Measurements from ENCODE around the gene CUX1. TPM values are rescaled to one million over a fixed set of nuclear protein-coding genes. Genes with fewer than 3 reads are reported as not detected.

CUX1 gene
- total RNA-seq, 2 experiments from 2014 or later = 35.6 to 38.0 TPM

GRCh38 chr7:101816595-101817470 lies 593 bp upstream of the CUX1 start:
- peaks cover 5% of the 10 kb centered on the region for H3K27me3 Mint-ChIP-seq
- peaks cover 37% of the 10 kb centered on the region for H3K4me1 Mint-ChIP-seq (ENCODE audit: low read depth)
- no peaks in the 10 kb centered on the region for H3K9me3 ChIP-seq (ENCODE audit: control insufficient read depth in 1 of 2, insufficient read depth in 1 of 2, low read length in 2 of 2)
- H3K36me3 ChIP-seq (ENCODE audit: insufficient read depth, low read length) = no peaks in the 10 kb centered on the region
- peak overlapping the region; percentile 38 for H3K4me3 ChIP-seq (ENCODE audit: low read length)
- peaks cover 13% of the 10 kb centered on the region for H3K36me3 Mint-ChIP-seq (ENCODE audit: low read depth)
- ATAC-seq (ENCODE audit: poor library complexity) = no peak
- POLR2A ChIA-PET = interaction anchor here (1.5 to 1.6 kb wide), 2 partner anchors 73 to 74 kb away, joined by 6 to 8 read pairs; no protein-coding TSS in a partner anchor
- CTCF ChIA-PET = interaction anchor here (0.9 to 2.5 kb wide), 3 partner anchors 31 to 73 kb away, joined by 3 to 7 read pairs (median 3); no protein-coding TSS in a partner anchor
- H3K4me3 Mint-ChIP-seq = no peak overlapping the region
- intact Hi-C loops (cut with DNase I, micrococcal nuclease) = loop anchor here in 1 of 2 experiments (10.0 kb wide), 1 partner anchor 1258 kb away; the partner anchor contains the start of genes ARMC10 and FBXL13
- DNase-seq = peak in 7 of 14 experiments; percentile 7 to 60 (median 25)
- H3K27me3 ChIP-seq (ENCODE audit: control insufficient read depth in 1 of 2, insufficient read depth in 2 of 2, low read length in 2 of 2) = no peaks in the 10 kb centered on the region
- H3K9me3 Mint-ChIP-seq = no peaks in the 10 kb centered on the region
- H3K4me1 ChIP-seq (ENCODE audit: insufficient read depth, low read length) = peaks cover 16% of the 10 kb centered on the region
- no peak overlapping the region for H3K27ac Mint-ChIP-seq
- H3K27ac ChIP-seq (ENCODE audit: low read depth in 1 of 2, low read length in 2 of 2) = no peak overlapping the region
- TF ChIP-seq CTCF (IDR thresholded peaks at IDR 0.05) = no peak

DNA sequence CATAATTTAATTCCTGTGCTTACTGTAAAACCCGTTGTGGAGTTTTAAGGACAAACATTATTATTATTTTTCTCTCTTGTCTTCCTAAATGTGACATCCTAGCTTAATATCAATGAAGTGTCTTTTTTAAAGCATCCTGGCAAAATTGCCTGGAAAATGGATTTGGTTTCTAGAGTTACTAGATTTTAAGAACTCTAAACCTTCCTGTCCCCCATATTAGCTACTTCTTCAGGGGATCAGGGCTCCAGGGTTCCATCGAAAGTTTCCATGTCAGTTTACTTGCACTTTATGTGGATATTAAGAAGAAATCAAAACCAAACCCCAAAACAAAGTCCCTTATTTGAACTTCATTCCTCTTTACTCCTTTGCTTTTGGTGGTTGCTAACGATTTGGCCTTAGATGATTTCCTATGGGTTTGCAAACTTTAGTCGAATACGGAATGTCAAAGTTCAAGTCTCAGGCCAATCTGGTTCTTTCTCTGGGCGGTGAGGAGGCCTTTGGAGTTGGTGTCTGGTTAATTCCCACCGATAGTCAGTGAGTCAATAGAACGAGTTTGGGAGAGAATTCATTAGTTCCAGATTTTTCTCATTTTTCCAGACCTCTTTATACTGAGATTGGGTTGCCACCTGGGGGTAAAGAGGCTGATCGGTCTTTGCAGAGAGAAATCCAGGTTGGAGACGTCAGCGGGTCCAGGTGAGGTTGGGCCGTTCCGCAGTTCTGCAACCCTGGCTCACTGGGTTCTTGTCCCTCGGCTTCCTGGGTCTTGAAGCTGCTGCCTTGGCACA lies 1.1 kb downstream of the CUX1 start:
- Mint-ChIP-seq H3K4me1 (ENCODE audit: low read depth) (peaks cover 42% of the 10 kb centered on the region), H3K4me3 (peak overlapping the region; percentile 91), H3K9me3 (no peaks in the 10 kb centered on the region), H3K36me3 (ENCODE audit: low read depth) (peaks cover 13% of the 10 kb centered on the region), H3K27ac (peak overlapping the region; percentile 73), H3K27me3 (peaks cover 5% of the 10 kb centered on the region)
- Histone ChIP-seq H3K9me3 (ENCODE audit: control insufficient read depth in 1 of 2, insufficient read depth in 1 of 2, low read length in 2 of 2) (no peaks in the 10 kb centered on the region), H3K4me3 (ENCODE audit: low read length) (no peak overlapping the region), H3K4me1 (ENCODE audit: insufficient read depth, low read length) (peaks cover 21% of the 10 kb centered on the region), H3K27ac (ENCODE audit: low read depth in 1 of 2, low read length in 2 of 2) (no peak overlapping the region), H3K27me3 (ENCODE audit: control insufficient read depth in 1 of 2, insufficient read depth in 2 of 2, low read length in 2 of 2) (no peaks in the 10 kb centered on the region), H3K36me3 (ENCODE audit: insufficient read depth, low read length) (no peaks in the 10 kb centered on the region)
- ATAC-seq (ENCODE audit: poor library complexity) (no peak), DNase-seq (no peak)
- ChIA-PET CTCF (interaction anchor here (2.5 kb wide), 1 partner anchor 75 kb away, joined by 7 read pairs; no protein-coding TSS in a partner anchor), POLR2A (interaction anchor here (0.9 to 1.5 kb wide), 3 partner anchors 38 to 74 kb away, joined by 3 to 6 read pairs (median 4); no protein-coding TSS in a partner anchor)
- intact Hi-C loops (cut with DNase I, micrococcal nuclease) = loop anchor here in 1 of 2 experiments (10.0 kb wide), 1 partner anchor 1256 kb away; the partner anchor contains the start of genes ARMC10 and FBXL13
- no peak for TF ChIP-seq CTCF (IDR thresholded peaks at IDR 0.05)

DNA sequence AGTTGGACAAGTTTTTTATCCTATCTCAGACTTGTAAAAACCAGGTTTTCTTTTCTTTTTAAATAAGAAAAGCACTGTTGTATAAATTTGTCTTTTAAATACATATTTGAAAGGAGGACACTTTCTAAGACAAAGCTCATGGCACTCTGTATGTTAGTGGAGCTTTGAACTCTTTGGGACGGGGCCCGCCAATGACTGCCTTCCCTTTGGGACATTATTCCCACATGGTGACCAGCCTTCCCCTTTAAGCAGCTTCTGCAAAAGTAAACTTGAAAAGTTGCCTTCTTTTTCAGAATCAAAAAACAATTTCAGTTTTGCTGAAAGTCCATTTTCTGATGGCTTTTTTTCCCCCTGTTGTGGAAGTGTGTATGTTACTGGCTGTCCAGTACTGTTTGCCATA lies 1.8 kb downstream of the CUX1 start:
- H3K36me3 ChIP-seq (ENCODE audit: insufficient read depth, low read length) = no peaks in the 10 kb centered on the region
- Mint-ChIP-seq H3K4me1 (ENCODE audit: low read depth) (peaks cover 46% of the 10 kb centered on the region), H3K27me3 (peaks cover 5% of the 10 kb centered on the region), H3K9me3 (no peaks in the 10 kb centered on the region), H3K4me3 (peak overlapping the region; percentile 91), H3K27ac (no peak overlapping the region), H3K36me3 (ENCODE audit: low read depth) (peaks cover 13% of the 10 kb centered on the region)
- intact Hi-C loops (cut with DNase I, micrococcal nuclease) = loop anchor here in 1 of 2 experiments (10.0 kb wide), 1 partner anchor 1256 kb away; the partner anchor contains the start of genes ARMC10 and FBXL13
- peaks cover 21% of the 10 kb centered on the region for H3K4me1 ChIP-seq (ENCODE audit: insufficient read depth, low read length)
- no peak for DNase-seq
- ATAC-seq (ENCODE audit: poor library complexity) = no peak
- ChIA-PET CTCF (no interaction called here), POLR2A (interaction anchor here (0.7 to 1.2 kb wide), 2 partner anchors 37 to 80 kb away, joined by 3 to 4 read pairs; no protein-coding TSS in a partner anchor)
- no peak overlapping the region for H3K27ac ChIP-seq (ENCODE audit: low read depth in 1 of 2, low read length in 2 of 2)
- no peaks in the 10 kb centered on the region for H3K9me3 ChIP-seq (ENCODE audit: control insufficient read depth in 1 of 2, insufficient read depth in 1 of 2, low read length in 2 of 2)
- no peak for TF ChIP-seq CTCF (IDR thresholded peaks at IDR 0.05)
- H3K4me3 ChIP-seq (ENCODE audit: low read length) = no peak overlapping the region
- no peaks in the 10 kb centered on the region for H3K27me3 ChIP-seq (ENCODE audit: control insufficient read depth in 1 of 2, insufficient read depth in 2 of 2, low read length in 2 of 2)
